Retinal pigment epithelial cell (primary cell): ENCODE measurements around the gene TRAPPC10.

Experiments
- DNase-seq: peaks from one replicate; pipeline ENCODE4 v3.0.0-alpha.2; 2010; ENCODE audit warnings: low read depth
- H3K4me3 ChIP-seq: 2 replicates; pipeline ENCODE4 v1.5.1; 2011; ENCODE audit warnings: mild to moderate bottlenecking, low read length, control low read depth, moderate library complexity
- CTCF ChIP-seq: conservative IDR thresholded peaks from 2 replicates; pipeline ENCODE4 v1.5.1; 2011; ENCODE audit warnings: low read depth, low read length, control low read depth, inconsistent platforms

The TRAPPC10 gene

GRCh38 chr21:43969115-43969444, 43.0 kb upstream of the TRAPPC10 start:
- no peak for TF ChIP-seq CTCF
- H3K4me3 ChIP-seq: no peak overlapping the region
- no peak for DNase-seq

GRCh38 chr21:43970551-43970950, 41.6 kb upstream of the TRAPPC10 start:
- no peak overlapping the region for H3K4me3 ChIP-seq
- no peak for TF ChIP-seq CTCF
- no peak for DNase-seq

- TF ChIP-seq CTCF: no peak
- no peak for DNase-seq
- no peak overlapping the region for H3K4me3 ChIP-seq
Measured at GRCh38 chr21:43971201-43971991, 40.7 kb upstream of the TRAPPC10 start.

GRCh38 chr21:43971992-43972255, 40.2 kb upstream of the TRAPPC10 start:
- no peak for DNase-seq
- H3K4me3 ChIP-seq: no peak overlapping the region
- TF ChIP-seq CTCF: no peak

- TF ChIP-seq CTCF: no peak
- no peak for DNase-seq
- no peak overlapping the region for H3K4me3 ChIP-seq
Measured at GRCh38 chr21:43972850-43973633, 39.1 kb upstream of the TRAPPC10 start.

GRCh38 chr21:43973634-43973955, 38.5 kb upstream of the TRAPPC10 start:
- no peak for DNase-seq
- H3K4me3 ChIP-seq: no peak overlapping the region
- TF ChIP-seq CTCF: no peak
